H1 (cell line): Measurements from ENCODE around the gene SMARCD1. TPM values are rescaled to one million over a fixed set of nuclear protein-coding genes. Genes with fewer than 3 reads are reported as not detected.

ENCODE experiments used
- CTCF ChIA-PET: fragments of 300-600 bp; sonication (Branson Sonifier 250); formaldehyde crosslinking; loops from one replicate; lab custom pipeline; 2021; ENCODE audit not compliant: partially characterized antibody; lab: Charles Lee
- POLR2A ChIA-PET: fragments of 300-600 bp; sonication (Branson Sonifier 250); formaldehyde crosslinking; loops from one replicate; lab custom pipeline; 2021; ENCODE audit warnings: inconsistent platforms; ENCODE audit not compliant: partially characterized antibody; lab: Charles Lee
- DNase-seq, 2 experiments: peaks; one replicate each; pipeline versions ENCODE4 v3.0.0 to v3.0.0-alpha.2; 2010 to 2022; ENCODE audit warnings: low spot score in 2 of 2, low read depth in 1 of 2, mixed read lengths in 1 of 2
- FAIRE-seq: peaks from 2 replicates; lab custom pipeline; 2011; peaks lifted over from hg19 to GRCh38; lab: Jason Lieb, UNC
- H2AFZ ChIP-seq: 2 replicates; pipeline ENCODE4 v1.8.1; 2012; ENCODE audit warnings: low read length, inconsistent platforms
- H2AK5ac ChIP-seq: 2 replicates; pipeline ENCODE4 v1.6.1; 2013; ENCODE audit warnings: low read depth, low read length
- H2BK120ac ChIP-seq: replicated peaks from 2 replicates; pipeline ENCODE3; 2013; ENCODE audit warnings: low read depth, low read length, inconsistent platforms
- H2BK12ac ChIP-seq: 2 replicates; pipeline ENCODE4 v1.6.1; 2013; ENCODE audit warnings: low read depth, low read length
- H2BK15ac ChIP-seq: 2 replicates; pipeline ENCODE4 v1.6.1; 2013; ENCODE audit warnings: low read length
- H2BK20ac ChIP-seq: 2 replicates; pipeline ENCODE4 v1.6.1; 2013; ENCODE audit warnings: low read length
- H2BK5ac ChIP-seq: 2 replicates; pipeline ENCODE4 v1.6.1; 2013; ENCODE audit warnings: low read depth, low read length
- H3K14ac ChIP-seq: 2 replicates; pipeline ENCODE4 v1.6.1; 2013; ENCODE audit warnings: inconsistent platforms; ENCODE audit not compliant: insufficient read length
- H3K18ac ChIP-seq: 2 replicates; pipeline ENCODE4 v1.6.1; 2013; ENCODE audit warnings: low read length; ENCODE audit errors: extremely low read depth
- H3K23ac ChIP-seq: 2 replicates; pipeline ENCODE4 v1.6.1; 2013; ENCODE audit warnings: inconsistent platforms; ENCODE audit not compliant: insufficient read length
- H3K23me2 ChIP-seq: 2 replicates; pipeline ENCODE4 v1.6.1; 2013; ENCODE audit warnings: low read depth, low read length
- H3K27ac ChIP-seq: 2 replicates; pipeline ENCODE4 v1.6.1; 2011; ENCODE audit warnings: low read depth, low read length, inconsistent platforms
- H3K27me3 ChIP-seq, 4 experiments: replicated peaks in 1 of 4; 1 replicate in 1 of 4; 2 replicates in 3 of 4; pipeline versions ENCODE4 v1.6.1 to v1.8.1; 2011 to 2013; ENCODE audit warnings: low read length in 3 of 4, mild to moderate bottlenecking in 3 of 4, inconsistent platforms in 2 of 4, mixed read lengths in 2 of 4, moderate library complexity in 1 of 4; ENCODE audit not compliant: control insufficient read depth in 3 of 4, insufficient read depth in 3 of 4; ENCODE audit errors: extremely low read depth in 1 of 4
- H3K36me3 ChIP-seq, 4 experiments: 2 replicates each; pipeline versions ENCODE4 v1.6.1 to v1.8.1; 2011 to 2013; ENCODE audit warnings: mild to moderate bottlenecking in 4 of 4, low read length in 3 of 4, moderate library complexity in 2 of 4, control low read depth in 1 of 4, inconsistent platforms in 1 of 4; ENCODE audit not compliant: insufficient read depth in 4 of 4, control insufficient read depth in 2 of 4
- H3K4ac ChIP-seq: replicated peaks from 2 replicates; pipeline ENCODE3; 2013; ENCODE audit warnings: low read length, low read depth, mixed read lengths, inconsistent platforms; ENCODE audit not compliant: insufficient read length
- H3K4me1 ChIP-seq, 4 experiments: replicated peaks in 1 of 4; 1 replicate in 1 of 4; 2 replicates in 3 of 4; pipeline versions ENCODE4 v1.6.1 to v1.8.1; 2011 to 2013; ENCODE audit warnings: low read length in 3 of 4, inconsistent platforms in 2 of 4, mixed read lengths in 1 of 4; ENCODE audit not compliant: insufficient read depth in 4 of 4, control insufficient read depth in 3 of 4
- H3K4me2 ChIP-seq, 2 experiments: 2 replicates each; pipeline versions ENCODE4 v1.6.1 to v1.8.1; 2011 to 2013; ENCODE audit warnings: low read depth in 2 of 2, low read length in 2 of 2, control low read depth in 1 of 2, inconsistent platforms in 1 of 2, mild to moderate bottlenecking in 1 of 2; ENCODE audit not compliant: insufficient read depth in 1 of 2
- H3K4me3 ChIP-seq, 4 experiments: fragments of 200-600, 300-600 bp in 1 of 4; sonication (generic), shearing (Covaris generic), sonication (Bioruptor Twin) in 1 of 4; 2 replicates each; pipeline versions ENCODE4 v1.5.1 to v1.8.1; 2011 to 2016; ENCODE audit warnings: low read length in 4 of 4, low read depth in 3 of 4, control low read depth in 2 of 4, inconsistent platforms in 2 of 4, mild to moderate bottlenecking in 2 of 4, mixed read lengths in 1 of 4, moderate library complexity in 1 of 4; ENCODE audit not compliant: insufficient read depth in 2 of 4; ENCODE audit errors: extremely low read depth in 1 of 4
- H3K56ac ChIP-seq: replicated peaks from 2 replicates; pipeline ENCODE3; 2013; ENCODE audit warnings: low read depth, mild to moderate bottlenecking, mixed read lengths, low read length, inconsistent platforms; ENCODE audit not compliant: insufficient read length
- H3K79me1 ChIP-seq: 2 replicates; pipeline ENCODE4 v1.6.1; 2013; ENCODE audit warnings: low read depth, low read length, control low read depth
- H3K79me2 ChIP-seq, 2 experiments: 2 replicates each; pipeline versions ENCODE4 v1.6.1 to v1.8.1; 2012 to 2013; ENCODE audit warnings: low read length in 2 of 2, mild to moderate bottlenecking in 2 of 2, inconsistent platforms in 1 of 2; ENCODE audit not compliant: insufficient read depth in 2 of 2, control insufficient read depth in 1 of 2
- H3K9ac ChIP-seq, 4 experiments: replicated peaks in 1 of 4; 1 replicate in 1 of 4; 2 replicates in 3 of 4; pipeline versions ENCODE4 v1.6.1 to v1.8.1; 2011 to 2013; ENCODE audit warnings: low read depth in 3 of 4, low read length in 3 of 4, control low read depth in 2 of 4, mild to moderate bottlenecking in 2 of 4, moderate library complexity in 2 of 4, inconsistent platforms in 1 of 4; ENCODE audit errors: extremely low read depth in 1 of 4
- H3K9me3 ChIP-seq, 2 experiments: 2 replicates each; pipeline versions ENCODE4 v1.6.1 to v1.8.1; 2012 to 2013; ENCODE audit warnings: mild to moderate bottlenecking in 2 of 2, moderate library complexity in 2 of 2, control low read depth in 1 of 2, inconsistent platforms in 1 of 2, low read depth in 1 of 2, low read length in 1 of 2, mixed read lengths in 1 of 2; ENCODE audit not compliant: insufficient read depth in 2 of 2
- H4K20me1 ChIP-seq, 2 experiments: replicated peaks in 1 of 2; 2 replicates each; pipeline versions ENCODE3 to v1.8.1; 2011 to 2013; ENCODE audit warnings: inconsistent platforms in 2 of 2, low read length in 2 of 2, mild to moderate bottlenecking in 1 of 2; ENCODE audit not compliant: insufficient read depth in 2 of 2, control insufficient read depth in 1 of 2
- H4K5ac ChIP-seq: 2 replicates; pipeline ENCODE4 v1.6.1; 2013; ENCODE audit warnings: low read length, low read depth, mixed read lengths, inconsistent platforms; ENCODE audit not compliant: insufficient read length
- H4K8ac ChIP-seq: 2 replicates; pipeline ENCODE4 v1.8.0; 2013; ENCODE audit warnings: mild to moderate bottlenecking, moderate library complexity, low read length, inconsistent platforms; ENCODE audit not compliant: insufficient read depth; ENCODE audit errors: extremely low read depth
- H4K91ac ChIP-seq: replicated peaks from 2 replicates; pipeline ENCODE3; 2013; ENCODE audit warnings: low read length, mixed read lengths, inconsistent platforms; ENCODE audit not compliant: insufficient read length
- HDAC6 ChIP-seq: IDR thresholded peaks from one replicate; pipeline ENCODE4 v1.7.1; 2012; ENCODE audit warnings: low read depth, mild to moderate bottlenecking, inconsistent platforms, low read length, moderate library complexity
- WGBS, 2 experiments: shearing (Covaris generic) in 1 of 2; methylation state at CpG; one replicate each; pipeline versions ENCODE4 v1.1.6 to v1.1.7; 2013 to 2015; ENCODE audit warnings: low lambda C conversion rate in 2 of 2, mixed read lengths in 2 of 2, inconsistent platforms in 1 of 2, low coverage in 1 of 2, missing lambda C conversion rate in 1 of 2; ENCODE audit not compliant: insufficient replicate concordance in 2 of 2, insufficient coverage in 1 of 2, insufficient read length in 1 of 2; ENCODE audit errors: extremely low coverage in 1 of 2, missing lambda C conversion rate in 1 of 2; 5-methylcytosine and 5-hydroxymethylcytosine counted together
- polyA plus RNA-seq, 7 experiments: library from polyadenylated mRNA; depleted of rRNA in 3 of 7; stranded (reverse) in 5 of 7; unstranded in 2 of 7; fragments of >200 nt in 5 of 7; fragments of 200-250 nt in 2 of 7; gene quantifications; 1 replicate in 5 of 7; 2 replicates in 1 of 7; 4 replicates in 1 of 7; pipeline versions ENCODE4 v1.2.1 to v1.2.3, GENCODE V29; 2011 to 2013; ENCODE audit warnings: missing spikeins in 2 of 7, mixed read lengths in 2 of 7
- total RNA-seq: library from RNA; stranded (reverse); fragmentation: NEBNext Ultra II Directional; extraction: Animal tissue kit (Norgen Biotek cat#: 25700); gene quantifications from 2 replicates; pipeline ENCODE4 v1.2.1, GENCODE V29; 2021

Gene SMARCD1
- total and polyA plus RNA-seq, 2 of the 8 experiments (the other 6 are each of a cell fraction or from before 2014, with no cell fraction given): 128 to 130 TPM

DNA sequence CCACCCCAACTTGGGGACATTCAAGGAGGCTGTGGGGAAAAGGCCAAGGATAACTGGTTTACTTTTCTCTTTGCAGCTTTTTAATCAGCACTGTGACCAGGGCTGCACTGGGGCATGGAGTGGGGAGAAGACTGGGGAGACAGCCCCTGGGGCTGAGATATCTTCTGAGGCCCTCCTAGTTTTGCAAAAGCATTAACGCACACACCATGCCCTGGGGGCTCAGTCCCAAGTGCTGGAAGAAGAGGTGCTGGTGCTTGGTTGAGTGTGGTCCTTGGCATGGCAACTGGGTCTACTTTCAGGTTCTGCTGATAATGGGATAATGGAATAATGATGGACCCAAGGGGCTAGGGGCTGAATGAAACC lies 9.4 kb upstream of the SMARCD1 start:
- Histone ChIP-seq H2BK12ac (no peak overlapping the region), H4K5ac (no peak overlapping the region), H3K27ac (no peak overlapping the region), H2BK120ac (no peak overlapping the region), H4K8ac (no peak overlapping the region), H3K23me2 (no peaks in the 10 kb centered on the region), H3K79me1 (no peaks in the 10 kb centered on the region), H3K36me3 (no peaks in the 10 kb centered on the region), H2AFZ (peak overlapping the region; percentile 79; the same call in 1 of the 2 replicates), H2BK15ac (no peak overlapping the region), H3K9ac (no peak overlapping the region), H2BK5ac (no peak overlapping the region), H3K14ac (no peak overlapping the region), H3K56ac (no peak overlapping the region), H3K79me2 (no peaks in the 10 kb centered on the region), H3K4me2 (no peak overlapping the region), H2BK20ac (no peak overlapping the region), H3K23ac (no peak overlapping the region), H4K20me1 (no peaks in the 10 kb centered on the region), H3K27me3 (peaks cover 0 to 9% (median 5%) of the 10 kb centered on the region in 4 experiments; a peak in 4 of 7 replicates), H3K4me1 (peaks cover 0 to 6% (median 3%) of the 10 kb centered on the region in 4 experiments; a peak in 4 of 7 replicates), H4K91ac (no peak overlapping the region), H2AK5ac (no peak overlapping the region), H3K4me3 (no peak overlapping the region), H3K9me3 (no peaks in the 10 kb centered on the region), H3K18ac (no peak overlapping the region), H3K4ac (no peak overlapping the region)
- POLR2A ChIA-PET: interaction anchor here (1.7 to 3.7 kb wide), 3 partner anchors 9 to 91 kb away, joined by 6 to 30 read pairs (median 7); partner anchors contain the start of genes CERS5 and SMARCD1
- no peak for FAIRE-seq
- 86% methylated on average over 1 of the region's 1 CpG; no CpG with 5 or more reads in 1 of the 2 experiments for WGBS, 2 experiments
- no peak for DNase-seq
- TF ChIP-seq HDAC6: no peak
- CTCF ChIA-PET: interaction anchor here (1.1 to 27.3 kb wide), 11 partner anchors 9 to 186 kb away, joined by 3 to 625 read pairs (median 15); partner anchors contain the start of genes AQP6, ASIC1, COX14 and GPD1
